ENCODE measurements around the gene MIDN.

- no peak for TF ChIP-seq CTCF (IDR thresholded peaks at IDR 0.05)
- TF ChIP-seq POLR2A (IDR thresholded peaks at IDR 0.05): no peak
Observed at GRCh38 chr19:1293782-1294604, 45.6 kb downstream of the MIDN start.

Data from body of pancreas (tissue), 4 donors.